ENCODE results near the gene CNPPD1. TPM values are rescaled to one million over a fixed set of nuclear protein-coding genes. Genes with fewer than 3 reads are reported as not detected.
A peak's percentile ranks its signal among the peaks of the same experiment; 100 is the strongest.

The CNPPD1 gene
- total RNA-seq, 3 donors from 2014 or later (not counting 1 experiment from before 2014, with no cell fraction given) = 64.4 to 72.4 (median 64.8) TPM

DNA sequence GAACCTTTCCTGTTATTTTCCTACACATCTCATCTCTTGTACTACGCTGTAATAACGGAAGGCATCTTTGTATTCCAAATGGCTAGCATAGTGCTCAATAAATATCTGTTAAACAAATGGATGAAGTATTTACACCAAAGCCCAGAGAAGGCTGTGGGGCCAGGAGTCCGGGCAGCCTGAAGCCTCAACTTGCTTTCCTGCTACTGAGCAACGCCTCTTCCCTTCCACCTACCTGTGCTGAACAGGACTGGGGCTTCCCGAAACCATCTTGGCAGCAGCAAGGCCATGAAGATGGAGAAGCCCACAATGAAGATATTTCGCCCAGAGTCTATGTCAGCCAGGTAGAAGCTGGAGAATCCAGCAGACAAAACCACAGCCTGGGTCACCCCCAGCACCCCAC, 13.6 kb downstream of the CNPPD1 start:
- Histone ChIP-seq H3K27me3 (ENCODE audit: control insufficient read depth, insufficient read depth, low read length) (no peaks in the 10 kb centered on the region), H3K27ac (ENCODE audit: low read length) (no peak overlapping the region), H3K4me3 (ENCODE audit: low read length) (no peak overlapping the region), H3K36me3 (ENCODE audit: control insufficient read depth, insufficient read depth, low read length) (no peaks in the 10 kb centered on the region), H3K9me3 (ENCODE audit: control insufficient read depth, insufficient read depth, low read length) (no peaks in the 10 kb centered on the region), H3K4me1 (ENCODE audit: control insufficient read depth, insufficient read depth, low read length) (peaks cover 13% of the 10 kb centered on the region)
- ATAC-seq (no peak), DNase-seq (no peak)
- TF ChIP-seq CTCF (IDR thresholded peaks at IDR 0.05) = no peak
- no peaks in the 10 kb centered on the region for H3K27me3 Mint-ChIP-seq (ENCODE audit: low read depth in 2 of 2)
- intact Hi-C loops (cut with micrococcal nuclease) = no loop called here
- no peaks in the 10 kb centered on the region for H3K36me3 Mint-ChIP-seq
- no peaks in the 10 kb centered on the region for H3K9me3 Mint-ChIP-seq
- WGBS (ENCODE audit: insufficient coverage) = 94% methylated on average over 6 of the region's 6 CpGs
- peaks cover 16 to 22% of the 10 kb centered on the region in 2 donors for H3K4me1 Mint-ChIP-seq
- H3K27ac Mint-ChIP-seq = no peak overlapping the region
- no peak overlapping the region for H3K4me3 Mint-ChIP-seq

DNA sequence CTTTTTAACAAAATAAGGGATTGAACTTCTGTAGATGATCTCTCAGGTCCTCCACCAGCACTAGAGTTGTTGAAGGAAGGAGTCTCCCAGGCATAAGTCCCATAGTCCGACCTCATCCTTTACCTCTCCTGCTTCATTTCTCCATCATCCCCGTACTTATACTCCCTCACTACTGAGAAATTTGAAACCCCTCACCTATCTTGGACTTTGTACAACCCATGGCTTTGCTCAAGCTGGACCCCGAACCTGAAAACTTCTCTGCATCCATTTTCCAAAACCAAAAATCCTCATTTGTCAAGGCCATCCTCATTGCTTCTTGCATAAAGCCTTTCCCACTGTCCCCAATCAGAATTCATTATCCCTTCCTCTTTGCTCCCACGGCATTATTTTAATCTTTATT, 15.6 kb downstream of the CNPPD1 start:
- no peaks in the 10 kb centered on the region for H3K9me3 Mint-ChIP-seq
- TF ChIP-seq CTCF (IDR thresholded peaks at IDR 0.05) = no peak
- peak overlapping the region; percentile 80 for H3K27ac ChIP-seq (ENCODE audit: low read length)
- ATAC-seq (no peak), DNase-seq (no peak)
- no peaks in the 10 kb centered on the region for H3K36me3 Mint-ChIP-seq
- peak overlapping the region; percentile 92 to 94 for H3K27ac Mint-ChIP-seq
- H3K4me1 Mint-ChIP-seq = peaks cover 16 to 31% of the 10 kb centered on the region in 2 donors
- H3K27me3 ChIP-seq (ENCODE audit: control insufficient read depth, insufficient read depth, low read length) = no peaks in the 10 kb centered on the region
- H3K4me3 ChIP-seq (ENCODE audit: low read length) = peak overlapping the region; percentile 76
- H3K27me3 Mint-ChIP-seq (ENCODE audit: low read depth in 2 of 2) = no peaks in the 10 kb centered on the region
- H3K36me3 ChIP-seq (ENCODE audit: control insufficient read depth, insufficient read depth, low read length) = peaks cover 16% of the 10 kb centered on the region
- 85% methylated on average over 4 of the region's 4 CpGs for WGBS (ENCODE audit: insufficient coverage)
- intact Hi-C loops (cut with micrococcal nuclease) = loop anchor here (2.0 kb wide), 1 partner anchor 58 kb away; the partner anchor contains the start of gene ABCB6
- H3K9me3 ChIP-seq (ENCODE audit: control insufficient read depth, insufficient read depth, low read length) = no peaks in the 10 kb centered on the region
- H3K4me3 Mint-ChIP-seq = peak overlapping the region; percentile 45
- peaks cover 13% of the 10 kb centered on the region for H3K4me1 ChIP-seq (ENCODE audit: control insufficient read depth, insufficient read depth, low read length)

- Mint-ChIP-seq H3K9me3 (no peaks in the 10 kb centered on the region), H3K27me3 (ENCODE audit: low read depth in 2 of 2) (no peaks in the 10 kb centered on the region), H3K27ac (peak within 1 kb of the TSS; percentile 92 to 94), H3K36me3 (no peaks in the 10 kb centered on the region), H3K4me3 (peak within 1 kb of the TSS; percentile 95), H3K4me1 (peaks cover 16 to 31% of the 10 kb centered on the region in 2 donors)
- TF ChIP-seq CTCF (IDR thresholded peaks at IDR 0.05) = peak; percentile 99
- H3K4me3 ChIP-seq (ENCODE audit: low read length) = peak within 1 kb of the TSS; percentile 76
- peak; percentile 86 to 98 (median 90) for ATAC-seq
- no peaks in the 10 kb centered on the region for H3K9me3 ChIP-seq (ENCODE audit: control insufficient read depth, insufficient read depth, low read length)
- peaks cover 16% of the 10 kb centered on the region for H3K36me3 ChIP-seq (ENCODE audit: control insufficient read depth, insufficient read depth, low read length)
- WGBS (ENCODE audit: insufficient coverage) = under 1% methylated on average over 67 of the region's 70 CpGs
- intact Hi-C loops (cut with micrococcal nuclease) = loop anchor here (1.0 to 2.0 kb wide), 7 partner anchors 18 to 138 kb away; partner anchors contain the start of genes ABCB6, DNAJB2, RETREG2 and TUBA4A
- H3K27ac ChIP-seq (ENCODE audit: low read length) = peak within 1 kb of the TSS; percentile 80
- no peaks in the 10 kb centered on the region for H3K27me3 ChIP-seq (ENCODE audit: control insufficient read depth, insufficient read depth, low read length)
- H3K4me1 ChIP-seq (ENCODE audit: control insufficient read depth, insufficient read depth, low read length) = peaks cover 13% of the 10 kb centered on the region
- peak; percentile 94 to 96 for DNase-seq
Observed at GRCh38 chr2:219160186-219161017, 16.3 kb downstream of the CNPPD1 start, which contains the start of gene NHEJ1. Gene NHEJ1, minus strand, starts transcription at chr2:219160815. Its CDS starts 2,453 bp downstream, at chr2:219158362.

Measured in natural killer cell (primary cell).